GM18511 (cell line): ENCODE measurements around the gene TOR3A.
A peak's percentile ranks its signal among the peaks of the same experiment; 100 is the strongest.
"Not testable (repeated sequence)": the region's sequence is repeated elsewhere in the genome, so short reads cannot be mapped to it uniquely, and the experiment has no call there.

Experiments
- ATAC-seq: cut with Tn5 transposase; IDR thresholded peaks from one replicate; pipeline ENCODE4 v1.9.1; 2021; ENCODE audit warnings: mild to moderate bottlenecking, moderate library complexity; ENCODE audit not compliant: unreplicated experiment

Gene TOR3A

DNA sequence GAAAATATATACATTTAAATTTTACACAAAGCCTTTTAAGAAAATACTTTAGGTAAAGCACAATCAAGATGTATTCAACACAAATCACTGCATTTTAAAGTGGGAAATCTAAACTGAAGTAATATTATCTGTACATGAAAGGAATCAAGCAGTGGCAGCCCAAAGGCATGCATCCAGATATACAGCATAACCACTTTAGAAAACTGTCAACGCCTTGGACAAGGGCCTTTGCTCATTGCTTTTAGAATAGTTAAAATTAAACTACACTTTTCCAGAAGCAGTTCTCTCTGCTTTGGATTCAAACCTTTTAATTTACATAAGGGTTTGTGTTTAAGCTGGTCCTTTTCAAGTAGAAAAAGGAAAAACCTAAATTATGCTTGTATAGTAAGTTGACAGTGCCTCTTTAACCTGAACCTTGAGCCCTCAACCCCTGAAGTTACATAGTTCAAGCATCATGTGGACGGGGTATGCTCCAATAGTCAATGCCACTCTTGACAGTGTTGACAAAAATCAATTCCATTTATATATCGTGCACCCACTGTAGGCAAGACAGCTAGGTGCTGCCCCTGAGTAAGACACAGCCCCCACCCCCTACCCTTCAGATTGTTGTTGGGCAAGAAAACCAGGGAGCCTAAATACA, 22.9 kb downstream of the TOR3A start:
- ATAC-seq = no peak

DNA sequence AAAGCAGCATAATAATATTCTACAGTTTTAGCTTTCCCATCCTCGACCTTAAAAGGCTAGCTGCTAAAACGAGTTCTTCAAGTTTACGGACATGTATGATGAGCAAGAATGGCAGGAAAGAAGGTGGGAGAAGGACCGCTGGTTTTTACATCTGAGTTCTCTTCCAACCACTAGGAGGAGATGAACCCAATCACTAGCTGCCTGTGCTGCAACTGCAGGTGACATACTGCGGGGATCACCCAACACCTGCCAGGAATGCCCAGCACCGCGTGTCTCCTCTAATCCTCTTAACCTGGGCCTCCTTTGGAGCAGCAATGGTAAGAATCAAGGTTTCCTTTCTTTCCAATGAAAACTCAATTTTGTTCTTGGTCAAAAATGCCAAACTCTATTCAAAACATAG, 23.5 kb downstream of the TOR3A start:
- ATAC-seq = no peak

DNA sequence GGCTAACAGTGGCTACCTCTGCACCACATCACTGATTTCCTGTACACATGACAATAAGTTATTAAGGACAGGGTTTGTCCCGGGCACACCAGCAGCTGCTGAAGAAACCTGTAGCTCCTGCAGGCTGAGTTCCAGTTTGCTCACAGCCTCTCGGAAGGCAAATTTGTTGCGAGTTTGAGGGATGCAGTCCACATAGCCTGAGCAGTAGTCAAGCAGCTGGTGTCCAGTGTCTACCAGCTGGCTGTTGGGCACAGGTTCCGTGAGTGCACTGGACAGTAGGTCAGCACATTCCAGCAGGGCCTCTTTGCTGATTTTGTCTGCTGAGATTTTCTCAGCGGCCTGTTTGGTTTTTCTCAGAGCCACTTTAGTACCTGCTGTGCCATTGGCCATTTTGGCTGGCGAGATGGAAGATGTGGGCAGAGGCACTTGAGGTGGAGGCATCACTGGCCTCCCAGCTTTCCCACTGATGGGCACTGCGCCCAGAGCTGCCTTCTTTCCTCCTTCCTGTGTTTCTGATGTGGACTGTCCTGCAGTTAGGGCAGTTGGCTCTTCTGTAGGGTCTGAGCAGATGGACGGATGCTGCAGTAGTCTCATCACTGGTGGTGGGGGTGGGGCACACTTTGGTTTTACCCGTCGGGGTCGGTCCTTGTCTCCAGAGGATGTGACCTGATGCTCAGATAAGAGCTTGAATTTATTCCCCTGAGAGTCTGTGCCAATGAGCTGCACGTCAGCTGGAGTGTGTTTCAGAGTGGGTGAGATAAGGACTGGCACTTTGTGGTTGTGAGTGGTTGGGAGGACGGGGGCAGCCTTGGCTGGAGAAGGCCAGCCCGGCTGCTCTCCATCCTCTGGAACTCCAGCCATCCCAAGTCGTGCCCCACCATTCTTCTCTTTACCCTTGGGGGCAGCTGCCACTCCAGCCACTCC, 26.1 kb downstream of the TOR3A start:
- no peak for ATAC-seq

DNA sequence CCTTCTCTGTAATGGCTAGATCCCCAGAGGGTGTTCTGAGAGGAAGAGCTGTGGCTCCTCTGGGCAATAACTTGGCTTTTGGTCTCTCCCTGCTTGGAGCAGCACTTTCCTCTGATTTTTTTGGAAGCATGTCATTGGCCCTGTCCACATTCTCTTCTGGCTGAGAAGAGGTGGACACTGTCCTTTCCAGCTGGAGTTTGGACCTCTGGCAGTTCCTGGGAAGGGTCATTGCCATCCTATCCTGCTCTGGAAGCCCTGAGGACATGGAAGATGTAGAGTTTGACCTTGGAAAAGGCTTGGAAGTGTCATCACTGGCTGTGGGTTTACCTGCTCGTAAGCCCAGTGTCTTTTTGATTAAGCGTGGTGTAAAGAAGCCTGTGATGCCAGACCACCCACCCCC, 26.8 kb downstream of the TOR3A start:
- no peak for ATAC-seq

DNA sequence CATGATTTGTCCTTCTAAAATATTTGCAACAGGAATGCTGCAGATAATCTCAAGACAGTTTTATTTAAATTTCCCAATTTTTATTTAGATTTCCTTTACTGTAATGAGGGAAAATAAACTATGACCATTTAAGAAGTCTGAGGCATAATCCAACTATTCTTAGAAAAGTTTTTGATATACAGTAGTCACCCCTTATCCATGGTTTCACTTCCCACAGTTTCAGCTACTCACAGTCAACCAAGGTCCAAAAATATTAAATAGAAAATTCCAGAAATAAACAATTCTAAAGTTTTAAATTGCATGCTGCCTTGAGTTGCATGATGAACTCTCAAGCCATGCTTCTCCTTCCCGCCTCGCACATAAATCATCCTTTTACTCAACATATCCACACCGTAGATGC, 33.3 kb downstream of the TOR3A start:
- no peak for ATAC-seq

DNA sequence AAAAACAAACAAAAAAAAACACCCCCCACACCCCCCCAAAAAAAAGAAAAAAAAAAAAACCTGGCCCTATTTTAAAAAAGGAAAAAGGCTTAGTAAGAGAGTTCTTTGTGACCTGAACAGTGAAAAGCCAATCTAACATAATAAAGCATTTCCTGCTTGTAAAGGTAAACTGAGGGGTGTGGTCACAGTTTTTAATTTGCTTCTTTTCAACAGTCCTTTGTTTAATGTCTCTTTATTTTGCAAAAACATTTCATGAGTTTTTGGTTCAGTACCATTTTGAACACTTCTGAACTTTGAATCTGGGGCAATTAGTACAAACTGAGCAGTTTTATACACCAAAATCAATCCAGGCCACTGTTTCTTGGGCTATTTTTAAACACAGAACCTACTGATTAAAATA, 37.6 kb downstream of the TOR3A start:
- no peak for ATAC-seq

DNA sequence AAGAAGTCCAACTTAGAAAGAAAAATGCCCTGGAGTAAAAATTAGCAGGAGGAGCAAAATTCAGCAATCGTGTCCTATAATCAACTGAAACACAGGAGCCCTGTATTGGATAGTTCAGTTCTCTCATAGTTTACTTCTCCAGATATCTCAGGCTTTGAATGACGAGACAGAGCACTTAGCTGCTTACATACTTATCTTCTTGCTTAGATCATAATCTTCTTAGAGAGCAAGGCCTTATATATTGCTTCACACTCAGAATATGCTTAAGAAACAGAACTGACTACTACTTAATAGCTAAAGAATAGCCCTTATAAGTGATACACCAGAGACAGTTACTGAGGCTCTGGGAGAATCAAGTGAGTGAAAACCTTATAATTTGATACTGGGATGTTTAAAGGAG, 38.9 kb downstream of the TOR3A start:
- no peak for ATAC-seq

DNA sequence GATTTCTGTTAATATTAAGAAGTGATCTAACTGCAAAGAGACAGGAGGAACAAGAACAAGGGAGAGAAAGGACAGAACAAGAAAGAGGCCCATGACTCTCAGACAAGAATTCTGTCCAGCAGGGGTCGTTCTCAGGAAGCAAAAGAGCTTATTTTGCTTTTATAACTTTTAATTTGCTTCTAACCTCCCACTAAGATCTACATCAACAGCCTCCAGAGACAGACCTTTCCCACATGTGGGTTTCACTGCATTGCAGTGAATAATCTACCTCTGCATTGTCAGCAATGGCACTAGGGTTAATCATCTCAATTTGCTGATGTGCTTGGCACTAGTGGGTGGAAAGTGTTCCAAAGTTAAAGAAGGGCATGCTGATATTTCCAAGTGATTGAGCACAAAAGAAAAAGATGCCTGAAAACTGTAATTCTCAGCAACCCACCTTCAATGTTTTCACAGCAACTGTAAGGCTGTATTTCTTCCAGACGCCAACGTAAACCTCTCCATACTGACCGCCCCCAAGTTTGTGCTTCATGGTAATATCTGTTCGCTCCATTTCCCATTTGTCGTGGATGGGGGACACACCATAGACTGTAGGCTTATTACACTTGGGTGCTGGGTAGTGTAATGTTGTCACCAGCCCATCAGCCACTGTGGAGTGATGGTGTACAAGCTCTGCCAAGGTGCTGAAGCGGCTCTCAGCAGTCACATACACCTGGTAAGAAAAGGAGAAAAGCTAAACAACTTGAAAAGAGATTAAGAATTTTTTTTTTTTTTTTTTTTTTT, 39.5 kb downstream of the TOR3A start:
- ATAC-seq = no peak

DNA sequence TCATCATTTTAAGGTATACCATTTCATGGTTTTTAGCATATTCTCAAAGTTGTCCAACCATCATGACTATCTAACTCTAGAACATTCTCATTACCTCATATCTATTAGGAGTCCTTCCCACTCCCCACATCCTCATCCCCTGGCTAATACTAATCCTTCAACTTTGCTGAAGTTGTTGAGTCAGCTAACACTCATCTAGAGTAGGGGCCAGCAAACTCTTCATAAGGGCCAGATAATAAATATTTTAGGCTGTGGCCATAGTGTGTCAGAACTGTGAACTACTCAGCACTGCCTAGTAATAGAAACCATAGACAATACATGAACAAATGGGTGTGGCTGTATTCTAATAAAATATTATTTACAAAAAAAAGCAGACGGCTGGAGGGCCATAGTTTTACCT, 43.0 kb downstream of the TOR3A start:
- ATAC-seq = no peak

DNA sequence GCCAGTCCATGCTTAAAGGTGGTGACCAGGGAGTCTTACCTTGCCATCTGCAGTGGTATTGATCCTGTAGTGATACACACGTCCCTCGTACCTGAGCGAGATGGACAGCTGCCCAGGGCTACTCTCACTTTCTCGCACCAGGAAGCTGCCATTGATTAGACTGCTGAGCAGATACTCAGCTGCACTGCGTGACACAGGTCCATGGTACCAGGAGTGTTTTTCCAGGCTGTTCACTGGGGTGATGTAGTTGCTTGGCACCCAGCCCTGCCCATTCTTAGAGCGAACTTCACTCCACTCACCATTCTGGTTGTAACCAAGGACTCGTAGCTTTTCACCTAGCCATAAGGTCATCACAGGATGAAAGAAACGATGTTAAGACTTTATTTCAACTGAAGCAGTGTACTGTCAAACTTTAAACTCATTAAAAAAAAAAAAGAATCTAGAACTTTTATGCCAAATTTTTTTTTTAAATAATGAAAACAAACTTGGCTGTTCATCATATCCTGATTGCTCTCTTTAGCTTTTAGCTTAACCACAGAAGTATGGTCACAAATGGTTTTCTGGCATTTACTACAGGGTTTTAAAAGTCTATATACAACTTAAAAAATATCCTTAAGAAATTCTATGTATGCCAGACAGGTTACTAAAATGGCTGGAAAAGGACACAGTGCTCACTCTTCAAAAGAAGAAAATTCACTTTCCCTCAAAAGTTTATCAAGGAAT, 44.6 kb downstream of the TOR3A start:
- no peak for ATAC-seq

DNA sequence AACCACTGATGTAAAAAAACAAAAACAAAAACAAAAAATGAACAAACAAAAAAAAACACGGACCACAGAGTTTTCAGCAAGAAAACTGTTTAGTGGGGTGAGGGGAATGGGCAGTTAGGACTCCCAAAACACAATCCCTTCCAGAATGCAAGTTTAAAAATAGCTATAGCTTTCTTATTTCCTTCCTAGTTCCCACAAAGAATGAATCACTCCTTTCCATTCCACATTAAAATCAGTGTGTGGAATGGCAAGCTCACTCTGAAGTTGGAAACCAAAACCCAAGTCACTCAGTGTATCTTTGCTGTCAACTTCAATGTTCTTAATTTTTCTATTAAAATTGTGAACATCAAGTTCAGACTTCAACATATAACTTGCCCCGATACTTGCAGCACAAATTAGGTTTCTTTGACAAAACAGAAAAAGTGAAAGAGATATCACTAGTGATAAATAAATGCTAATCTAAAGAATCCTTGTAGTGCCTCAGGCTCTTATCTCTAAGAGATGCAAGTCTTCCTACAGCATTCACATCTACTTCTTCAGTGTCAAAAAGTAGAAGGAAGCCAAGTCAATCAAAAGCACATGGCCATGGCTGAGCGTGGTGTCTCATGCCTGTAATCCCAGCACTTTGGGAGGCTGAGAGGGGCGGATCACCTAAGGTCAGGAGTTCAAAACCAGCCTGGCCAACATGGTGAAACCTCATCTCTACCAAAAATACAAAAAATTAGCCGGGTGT, 45.5 kb downstream of the TOR3A start:
- ATAC-seq = no peak

DNA sequence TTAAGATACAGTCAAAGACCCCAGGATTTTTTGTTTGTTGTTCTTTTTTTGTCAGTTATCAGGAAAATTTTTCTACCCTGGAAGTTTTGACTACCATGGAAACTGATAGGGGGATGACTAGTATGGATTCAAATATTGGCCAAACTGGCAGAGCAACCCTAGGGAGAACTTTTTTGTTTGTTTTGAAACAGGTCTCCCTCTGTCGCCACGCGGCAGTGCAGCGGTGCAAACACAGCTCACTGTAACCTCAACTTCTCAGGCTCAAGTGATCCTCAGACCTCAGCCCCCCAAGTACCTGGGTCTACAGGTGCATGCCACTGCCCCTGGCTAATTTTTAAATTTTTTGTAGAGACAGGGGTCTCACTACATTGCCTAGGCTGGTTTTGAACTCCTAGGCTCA, 46.6 kb downstream of the TOR3A start:
- ATAC-seq = no peak

DNA sequence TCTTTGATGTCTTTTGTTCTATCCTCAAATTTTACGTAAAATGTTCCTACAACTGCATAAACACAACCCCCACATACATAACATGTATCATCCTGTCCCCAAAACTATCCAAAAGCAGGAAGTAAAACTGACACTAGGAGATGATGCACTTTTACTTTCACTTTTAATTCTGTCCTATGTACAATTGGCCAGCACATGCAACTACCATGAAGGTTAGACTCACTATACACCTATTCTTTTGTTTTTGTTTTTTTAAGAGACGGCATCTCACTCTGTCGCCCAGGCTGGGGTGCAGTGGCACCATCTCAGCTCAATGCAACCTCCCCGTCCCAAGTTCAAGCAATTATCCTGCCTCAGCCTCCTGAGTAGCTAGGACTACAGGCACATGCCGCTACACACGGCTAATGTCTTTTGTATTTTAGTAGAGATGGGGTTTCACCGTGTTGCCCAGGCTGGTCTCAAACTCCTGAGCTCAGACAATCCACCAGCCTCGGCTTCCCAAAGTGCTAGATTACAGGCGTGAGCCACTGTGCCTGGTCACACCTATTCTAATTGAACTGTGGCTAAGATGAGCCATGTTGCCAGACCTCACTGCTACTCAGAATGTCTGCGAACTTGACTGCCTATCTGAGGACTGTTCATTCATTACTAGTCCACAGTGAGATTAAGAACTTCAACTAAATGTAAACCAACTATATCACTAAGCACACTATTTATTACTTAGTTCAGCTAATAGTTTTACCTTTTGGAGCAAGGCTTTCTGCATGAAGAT, 48.0 kb downstream of the TOR3A start:
- peak; percentile 100 for ATAC-seq

DNA sequence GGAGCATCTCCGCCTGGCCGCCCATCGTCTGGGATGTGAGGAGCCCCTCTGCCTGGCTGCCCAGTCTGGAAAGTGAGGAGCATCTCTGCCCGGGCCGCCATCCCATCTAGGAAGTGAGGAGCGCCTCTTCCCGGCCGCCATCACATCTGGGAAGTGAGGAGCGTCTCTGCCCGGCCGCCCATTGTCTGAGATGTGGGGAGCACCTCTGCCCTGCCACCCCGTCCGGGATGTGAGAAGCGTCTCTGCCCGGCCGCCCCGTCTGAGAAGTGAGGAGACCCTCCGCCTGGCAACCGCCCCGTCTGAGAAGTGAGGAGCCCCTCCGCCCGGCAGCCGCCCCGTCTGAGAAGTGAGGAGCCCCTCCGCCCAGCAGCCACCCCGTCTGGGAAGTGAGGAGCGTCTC, 53.3 kb downstream of the TOR3A start:
- not testable (repeated sequence) for ATAC-seq

DNA sequence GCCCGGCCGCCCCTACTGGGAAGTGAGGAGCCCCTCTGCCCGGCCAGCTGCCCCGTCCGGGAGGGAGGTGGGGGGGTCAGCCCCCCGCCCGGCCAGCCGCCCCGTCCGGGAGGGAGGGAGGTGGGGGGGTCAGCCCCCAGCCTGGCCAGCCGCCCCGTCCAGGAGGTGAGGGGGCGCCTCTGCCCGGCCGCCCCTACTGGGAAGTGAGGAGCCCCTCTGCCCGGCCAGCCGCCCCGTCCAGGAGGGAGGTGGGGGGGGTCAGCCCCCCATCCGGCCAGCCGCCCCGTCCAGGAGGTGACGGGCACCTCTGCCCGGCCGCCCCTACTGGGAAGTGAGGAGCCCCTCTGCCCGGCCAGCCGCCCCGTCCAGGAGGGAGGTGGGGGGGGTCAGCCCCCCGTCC, 53.8 kb downstream of the TOR3A start:
- ATAC-seq = not testable (repeated sequence)

DNA sequence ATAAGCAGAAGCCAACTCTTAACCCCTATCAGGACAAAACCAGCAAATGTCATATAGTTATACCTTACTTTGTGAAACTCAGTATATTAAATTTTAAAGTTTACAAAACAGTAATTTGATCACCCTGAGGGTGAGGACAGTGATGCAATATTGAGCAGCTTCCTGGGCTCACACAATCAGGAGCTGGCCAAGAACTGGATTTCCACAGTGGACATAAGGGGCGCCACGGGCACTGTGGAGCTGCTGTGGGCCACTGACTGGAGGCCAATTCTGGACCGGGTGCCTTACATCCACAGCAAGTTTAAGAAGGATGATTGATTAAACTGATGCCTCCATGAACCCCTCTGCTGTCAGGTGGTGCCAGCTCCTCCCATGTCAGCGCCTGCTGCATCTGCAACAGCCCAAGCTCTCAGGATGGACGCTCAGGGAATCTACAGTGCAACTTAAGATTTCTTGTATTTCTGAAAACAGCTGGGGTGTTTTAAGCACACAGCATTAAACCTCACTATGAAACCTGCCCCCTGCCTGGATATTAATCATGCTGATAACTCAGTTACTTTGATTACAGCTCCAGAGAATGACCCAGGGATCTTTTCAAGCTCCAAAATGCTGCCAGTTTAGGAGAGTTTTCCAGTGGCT, 55.9 kb downstream of the TOR3A start:
- no peak for ATAC-seq

DNA sequence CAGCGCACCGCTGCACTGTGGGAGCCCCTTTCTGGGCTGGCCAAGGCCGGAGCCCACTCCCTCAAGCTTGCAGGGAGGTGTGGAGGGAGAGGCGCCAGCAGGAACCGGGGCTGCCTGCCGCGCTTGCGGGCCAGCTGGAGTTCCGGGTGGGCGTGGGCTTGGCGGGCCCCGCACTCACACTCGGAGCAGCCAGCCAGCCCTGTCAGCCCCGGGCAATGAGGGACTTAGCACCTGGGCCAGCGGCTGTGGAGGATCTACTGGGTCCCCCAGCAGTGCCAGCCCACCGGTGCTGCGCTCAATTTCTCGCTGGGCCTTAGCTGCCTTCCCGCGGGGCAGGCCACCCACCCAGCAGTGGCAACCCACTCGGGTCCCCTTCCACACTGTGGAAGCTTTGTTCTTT, 56.9 kb downstream of the TOR3A start:
- ATAC-seq = not testable (repeated sequence)

DNA sequence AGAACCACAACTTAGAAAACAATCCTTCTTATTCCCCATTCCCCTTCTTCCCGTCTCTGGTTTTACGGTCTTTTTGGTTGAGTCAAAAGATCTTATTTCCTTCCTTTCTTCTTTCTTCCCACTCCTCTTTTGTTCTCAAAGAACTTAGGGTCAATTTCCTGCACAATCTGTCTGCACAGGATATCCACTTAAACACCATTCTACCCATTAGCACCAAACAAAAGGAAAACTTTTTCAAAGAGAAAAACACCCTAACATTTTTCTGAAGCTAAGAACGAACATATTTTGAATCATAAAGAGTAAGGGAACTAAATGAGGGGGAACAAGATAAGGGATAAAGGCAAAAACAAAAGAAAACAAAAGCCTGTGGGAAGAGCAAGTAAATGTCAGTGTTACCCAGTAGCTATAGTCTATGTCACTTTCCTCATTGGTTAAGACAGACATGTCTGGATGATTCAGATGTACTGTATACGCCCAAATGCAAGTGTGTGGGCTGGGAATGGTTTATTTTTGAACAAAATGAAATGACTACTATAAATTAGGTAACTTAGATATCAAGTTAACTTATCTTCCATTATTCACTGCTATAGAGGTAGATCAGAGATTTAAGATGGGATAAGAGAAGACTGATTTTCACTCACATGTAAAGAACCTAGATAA, 59.9 kb downstream of the TOR3A start:
- ATAC-seq = no peak

DNA sequence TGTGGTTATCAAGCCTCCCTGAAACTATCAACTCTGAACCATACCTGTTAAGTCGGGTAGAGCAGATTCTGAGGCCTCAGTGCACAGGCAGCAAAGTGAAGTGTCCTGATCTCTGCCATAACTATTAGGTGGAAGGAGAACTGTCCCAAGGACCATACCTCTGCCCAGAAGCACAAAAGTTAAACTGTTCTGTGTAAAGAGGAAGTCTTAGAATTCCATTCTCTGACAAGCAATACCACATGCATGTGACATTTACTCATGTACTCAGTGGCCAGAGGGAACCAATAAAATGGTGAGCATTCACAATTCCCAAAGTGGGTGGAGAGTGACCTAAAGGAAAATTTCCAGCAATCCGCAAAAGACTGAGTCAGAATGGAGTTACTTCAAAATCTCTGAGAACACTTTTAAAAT, 61.0 kb downstream of the TOR3A start:
- ATAC-seq = no peak
